ENCODE results near the gene UBA5.

The UBA5 gene

DNA sequence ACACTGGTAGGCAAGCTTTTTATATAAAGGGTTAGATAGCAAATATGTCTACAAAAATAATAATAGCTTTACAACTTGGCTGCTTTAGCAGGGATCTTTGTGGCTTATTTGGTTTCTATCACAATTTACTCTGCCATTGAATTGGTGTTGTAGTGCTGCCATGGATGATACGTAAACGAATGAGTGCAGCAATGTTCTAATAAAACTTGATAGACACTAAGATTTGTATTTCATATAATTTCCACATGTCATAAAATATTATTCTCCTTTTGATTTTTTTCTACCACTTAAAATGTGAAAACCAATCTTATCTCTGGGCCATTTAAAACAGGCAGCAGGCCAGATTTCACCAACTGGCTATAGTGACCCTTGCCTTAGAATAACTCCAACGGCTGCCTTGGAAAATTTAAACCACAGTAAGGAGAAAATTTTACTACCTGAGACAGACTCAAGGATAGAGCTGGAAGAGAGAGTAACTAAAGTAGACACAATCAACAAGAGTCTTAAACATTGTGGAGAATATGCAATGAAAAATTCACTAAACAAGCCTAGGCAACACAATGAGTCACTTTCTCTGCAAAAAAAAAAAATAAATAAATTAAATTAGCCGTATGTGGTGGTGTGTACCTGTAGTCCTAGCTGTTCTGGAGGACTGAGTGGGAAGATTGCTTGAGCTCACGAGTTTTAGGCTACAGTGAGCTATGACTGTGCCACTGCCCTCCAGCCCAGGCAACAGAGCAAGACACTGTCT is 54.0 kb downstream of the UBA5 start:
- FAIRE-seq = no peak
- DNase-seq (ENCODE audit: low spot score) = no peak

- DNase-seq (ENCODE audit: low spot score) (no peak), FAIRE-seq (no peak)
Observed at GRCh38 chr3:132716372-132716771, 56.2 kb downstream of the UBA5 start.

DNA sequence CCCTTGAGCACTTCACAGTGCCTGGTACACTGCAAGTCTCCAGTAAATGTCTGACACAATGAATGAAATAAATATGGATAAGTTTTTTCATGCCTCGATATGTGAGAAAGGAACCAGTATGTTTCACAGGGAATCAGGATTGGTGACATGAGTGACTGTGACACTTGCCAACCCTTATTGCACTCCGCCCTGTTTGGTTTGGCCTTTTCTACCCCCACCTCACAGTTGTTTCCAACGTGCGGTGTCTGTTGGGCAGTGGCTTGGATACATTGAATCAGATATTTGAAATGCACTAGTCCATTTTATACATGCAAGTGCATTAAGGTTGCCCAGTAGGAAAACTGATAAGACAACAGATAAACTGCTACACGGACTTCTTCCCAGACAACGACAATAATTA is 60.1 kb downstream of the UBA5 start:
- FAIRE-seq = no peak

DNA sequence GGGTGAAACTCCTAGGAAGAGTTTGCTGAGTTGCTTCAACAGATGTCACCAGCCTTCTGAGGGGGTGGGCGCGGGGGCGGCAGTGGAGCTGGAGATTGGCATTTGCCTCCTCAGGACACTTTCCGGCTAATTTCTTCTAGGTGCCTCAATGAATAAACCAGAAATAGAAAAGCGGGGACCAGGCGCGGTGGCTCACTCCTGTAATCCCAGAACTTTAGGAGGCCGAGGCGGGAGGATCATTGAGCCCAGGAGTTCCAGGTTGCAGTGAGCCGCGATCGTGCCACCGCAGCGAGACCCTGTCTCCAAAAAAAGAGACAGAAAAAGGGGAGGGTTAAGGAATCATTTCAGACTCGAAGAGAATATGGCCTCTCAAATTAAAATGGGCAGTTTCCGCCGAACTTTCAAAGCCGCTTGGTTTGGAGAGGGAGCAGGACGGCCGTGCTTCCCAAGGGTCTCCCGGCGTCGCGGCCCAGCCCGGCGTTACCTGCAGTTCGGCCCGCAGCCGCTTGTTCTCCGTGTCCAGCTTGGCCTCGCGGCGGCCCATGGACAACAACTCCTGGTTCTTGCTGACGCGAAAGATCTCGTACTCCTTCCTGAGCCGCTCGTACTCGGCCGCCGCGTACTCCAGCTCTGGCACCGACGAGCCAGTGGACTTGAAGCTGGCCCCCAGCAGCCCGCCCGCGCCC is 61.5 kb downstream of the UBA5 start:
- no peak for FAIRE-seq

More for the DNA sequence above, 60.1 kb downstream of the UBA5 start:
- no peak for DNase-seq (ENCODE audit: low spot score)

GRCh38 chr3:132722165-132723023 is 62.3 kb downstream of the UBA5 start, which contains the start of gene NPHP3:
Gene NPHP3 (minus strand): TSS chr3:132722409. CDS start chr3:132722355, 54 bp downstream.
- FAIRE-seq (no peak), DNase-seq (ENCODE audit: low spot score) (peak; percentile 86)

More for the DNA sequence above, 61.5 kb downstream of the UBA5 start:
- DNase-seq (ENCODE audit: low spot score) = peak; percentile 41

- no peak for DNase-seq (ENCODE audit: low spot score)
- no peak for FAIRE-seq
Observed at GRCh38 chr3:132723024-132723950, 63.2 kb downstream of the UBA5 start.

GRCh38 chr3:132726341-132726823 is 66.3 kb downstream of the UBA5 start:
- DNase-seq (ENCODE audit: low spot score) = peak; percentile 16
- peak; percentile 63 for FAIRE-seq
